Fibroblast of skin of right biceps (primary cell): Measurements from ENCODE around the gene SERINC5.

Experiments used
- DNase-seq: peaks from one replicate; pipeline ENCODE4 v3.0.0-alpha.2; 2013

Gene SERINC5

GRCh38 chr5:80251636-80252035 lies 4.2 kb downstream of the SERINC5 start:
- no peak for DNase-seq

DNA sequence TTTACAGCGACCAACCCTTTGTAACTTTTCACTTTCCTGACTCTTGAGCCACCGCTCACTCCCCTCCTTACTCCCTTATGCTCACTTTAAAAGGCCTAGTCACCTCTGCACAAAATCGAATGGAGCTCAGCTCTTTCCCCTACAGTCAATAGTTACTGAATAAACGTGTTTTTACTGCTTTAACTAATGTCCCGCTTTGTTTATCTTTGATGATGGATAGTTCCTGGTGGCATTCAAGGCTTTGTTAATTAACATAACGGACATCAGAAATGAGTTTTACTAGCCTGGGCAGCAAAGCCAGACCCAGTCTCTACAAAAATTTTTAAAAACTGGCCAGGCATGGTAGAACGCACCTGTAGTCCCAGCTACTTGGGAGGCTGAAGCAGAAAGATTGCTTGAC lies 5.0 kb downstream of the SERINC5 start:
- DNase-seq: no peak

DNA sequence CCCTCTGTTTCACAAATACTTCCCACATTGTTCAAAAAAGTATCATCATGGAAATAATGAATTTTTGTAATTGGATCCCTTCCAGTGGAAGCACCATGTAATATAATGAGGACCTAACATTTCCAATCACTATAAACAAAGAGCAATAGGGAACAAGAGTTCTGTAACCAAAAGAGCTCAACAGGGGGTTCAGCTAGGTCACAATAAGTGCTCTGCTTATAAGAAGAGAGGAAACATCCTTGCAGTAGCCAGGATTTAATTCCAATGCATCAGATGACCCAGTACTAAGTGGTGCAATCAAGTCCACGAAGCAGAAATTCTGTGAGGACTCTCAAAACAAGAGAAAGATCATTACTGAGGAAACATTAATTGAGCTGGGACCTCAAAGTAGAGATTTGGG lies 5.9 kb downstream of the SERINC5 start:
- no peak for DNase-seq

DNA sequence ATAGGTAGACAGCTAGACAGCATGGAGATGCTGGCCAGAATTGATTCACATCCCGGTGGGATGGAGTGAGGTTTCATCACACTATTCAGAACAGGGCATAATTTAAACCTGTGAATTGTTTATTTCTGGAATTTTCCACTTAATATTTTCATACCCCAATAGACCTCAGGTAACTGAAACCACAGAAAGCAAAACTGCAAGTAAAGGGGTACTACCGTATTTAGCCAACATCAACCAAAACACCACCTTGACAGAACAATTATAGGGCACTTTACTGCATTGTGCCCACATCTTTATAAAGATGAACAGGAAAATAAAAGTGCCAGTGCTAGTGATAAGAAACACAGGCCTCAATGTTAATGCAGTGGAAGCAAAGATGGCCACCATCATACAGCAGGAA lies 7.5 kb downstream of the SERINC5 start:
- no peak for DNase-seq

GRCh38 chr5:80246995-80247729 lies 8.7 kb downstream of the SERINC5 start:
- DNase-seq: peak; percentile 69

DNA sequence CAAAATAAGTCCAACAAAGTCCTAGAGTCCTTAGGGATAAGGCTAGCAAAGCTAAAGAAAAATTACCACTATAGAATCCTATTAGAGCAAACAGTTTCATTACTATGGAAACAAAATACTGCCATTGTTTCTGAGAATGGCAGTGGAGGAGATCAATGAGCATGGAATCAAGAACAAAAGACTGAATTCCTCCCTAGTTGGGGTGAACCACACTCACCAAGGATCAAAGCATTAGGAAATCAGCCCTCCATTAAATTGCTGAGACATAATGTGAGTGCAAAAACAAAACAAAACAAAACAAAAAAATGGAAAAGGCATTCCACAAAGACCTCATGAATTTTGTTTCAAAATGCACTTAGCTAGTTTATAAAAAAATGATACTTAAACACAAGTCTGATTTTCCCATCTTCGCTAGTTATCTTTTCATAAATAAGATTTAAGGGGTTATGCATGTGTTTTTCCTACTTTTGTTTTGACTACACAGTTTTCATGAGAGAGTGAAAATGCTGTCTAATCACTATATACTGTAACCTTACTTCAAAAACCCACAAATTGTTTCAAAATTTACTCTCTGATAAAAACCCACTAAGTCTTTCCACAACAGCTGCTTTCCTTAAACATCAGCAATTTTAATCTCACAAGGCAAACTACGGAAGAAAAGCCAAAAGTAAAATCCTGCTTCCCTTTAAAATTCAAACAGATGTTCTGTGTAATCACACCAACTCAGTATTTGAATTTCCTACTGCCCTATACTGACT lies 9.7 kb downstream of the SERINC5 start:
- DNase-seq: no peak

- no peak for DNase-seq
Observed at GRCh38 chr5:80243567-80243966, 12.3 kb downstream of the SERINC5 start.

DNA sequence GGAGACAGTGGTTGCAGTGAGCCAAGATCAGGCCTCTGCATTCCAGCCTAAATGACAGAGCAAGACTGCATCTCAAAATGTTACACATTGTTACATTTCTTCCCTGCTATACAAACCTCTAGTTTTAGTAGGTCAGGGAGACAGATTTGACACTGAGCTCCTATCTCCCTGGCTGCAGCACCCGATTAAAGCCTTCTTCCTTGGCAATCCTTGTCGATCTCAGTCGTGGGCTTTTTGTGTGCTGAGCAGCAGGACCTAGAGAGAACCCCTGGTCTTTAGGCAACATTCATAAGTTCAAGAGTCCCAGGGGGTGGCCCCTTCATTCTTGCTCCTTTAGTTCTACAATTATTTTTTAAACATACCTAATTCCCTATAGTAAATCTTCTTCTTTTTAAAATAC lies 13.0 kb downstream of the SERINC5 start:
- no peak for DNase-seq

DNA sequence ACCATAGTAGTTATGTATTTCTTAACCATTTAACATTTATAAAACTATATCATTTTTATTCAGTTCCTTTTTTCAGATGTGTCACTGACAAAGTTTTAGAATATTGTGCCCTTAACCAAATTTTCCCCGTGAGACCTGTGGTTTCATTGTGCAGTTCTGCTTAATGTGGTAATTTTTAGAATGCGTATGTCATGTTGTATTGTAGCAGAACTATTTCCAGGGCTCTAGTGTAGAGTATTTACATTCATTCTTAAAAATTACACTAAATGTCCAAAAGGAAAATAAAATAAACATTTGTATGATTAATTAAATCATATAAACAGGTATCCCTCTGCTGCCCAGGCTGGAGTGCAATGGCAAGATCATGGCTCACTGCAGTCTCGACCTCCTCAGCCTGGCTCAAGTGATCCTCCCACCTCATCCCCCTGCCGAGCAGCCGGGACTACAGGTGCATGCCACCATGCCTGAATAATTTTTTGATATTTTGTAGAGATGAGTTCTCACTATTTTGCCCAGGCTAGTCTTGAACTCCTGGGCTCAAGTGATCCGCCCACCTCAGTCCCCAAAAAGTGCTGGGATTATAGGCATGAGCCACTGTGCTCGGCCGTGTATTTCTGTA lies 15.4 kb downstream of the SERINC5 start:
- DNase-seq: no peak

DNA sequence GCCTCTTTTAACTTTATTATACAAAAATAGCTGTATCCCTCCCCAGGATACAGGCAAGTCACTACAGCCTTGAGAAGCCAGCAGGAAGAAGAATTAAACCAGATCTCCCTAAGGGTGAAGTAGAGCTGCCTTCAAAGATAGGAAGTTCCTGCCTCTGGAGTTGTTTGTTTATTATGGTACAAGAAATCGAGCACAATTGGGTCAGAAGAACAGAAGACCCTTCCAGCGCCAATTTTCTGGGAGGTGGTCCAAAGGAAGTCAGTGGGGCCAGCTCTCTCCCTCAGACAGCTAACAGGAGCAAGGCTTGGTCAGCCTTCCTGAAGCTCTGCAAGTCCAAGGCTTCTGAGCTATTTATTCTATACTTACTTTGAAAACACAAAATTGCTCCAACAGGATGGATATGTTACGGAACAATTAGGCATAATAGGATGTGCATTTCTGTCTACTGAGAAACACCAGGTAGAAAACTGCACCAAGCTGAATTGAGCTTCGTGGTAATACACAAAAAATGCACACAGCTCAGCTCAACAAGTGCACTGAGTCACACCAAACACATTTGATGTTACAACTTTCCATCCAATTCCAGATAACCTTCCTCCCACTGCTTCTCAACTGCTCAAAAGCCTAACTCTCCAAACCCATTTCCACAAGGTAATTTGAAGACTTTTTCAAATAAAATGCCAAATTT lies 16.0 kb downstream of the SERINC5 start:
- peak; percentile 19 for DNase-seq

DNA sequence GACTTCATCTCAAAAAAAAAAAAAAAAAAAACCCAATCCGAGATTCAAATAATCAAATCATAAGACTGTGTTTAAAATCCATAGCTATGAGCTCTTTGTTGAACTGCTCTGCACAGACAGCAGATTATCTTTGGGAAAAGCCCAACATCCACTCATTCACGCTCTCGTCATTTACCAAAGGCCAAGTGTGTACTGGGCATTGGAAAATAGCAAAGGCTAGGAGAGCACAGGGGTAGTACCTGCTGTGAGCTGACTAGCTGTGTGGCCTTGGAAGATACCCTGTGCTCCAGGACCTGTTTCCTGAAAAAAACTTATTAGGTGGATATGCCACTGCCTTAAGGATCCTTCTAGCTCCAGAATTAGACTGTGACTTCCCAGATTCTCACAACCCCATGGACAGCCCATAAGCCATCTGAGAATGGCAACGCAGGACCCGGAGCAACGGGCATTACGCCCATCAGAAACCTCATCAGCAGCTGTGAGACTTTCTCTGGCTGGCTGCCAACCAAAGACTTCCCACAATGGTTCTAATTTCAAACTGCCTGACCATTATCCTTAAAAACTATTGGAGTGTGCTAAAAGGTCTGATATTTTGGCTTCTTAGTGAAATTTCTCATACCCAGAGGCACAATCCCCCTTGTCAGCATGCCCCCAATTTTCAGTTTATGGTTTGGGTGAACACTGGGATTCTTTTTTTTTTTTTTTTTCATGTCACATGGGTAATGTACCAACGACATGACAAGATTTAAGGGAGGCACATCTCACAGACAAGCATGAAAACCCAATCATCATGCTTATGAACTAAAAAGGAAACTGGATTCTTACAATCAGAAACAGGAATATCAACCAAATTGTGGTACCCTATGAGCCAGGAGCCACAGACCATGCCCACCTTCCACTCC lies 16.8 kb downstream of the SERINC5 start:
- DNase-seq: peak; percentile 40

GRCh38 chr5:80238097-80238496 lies 17.8 kb downstream of the SERINC5 start:
- DNase-seq: no peak

DNA sequence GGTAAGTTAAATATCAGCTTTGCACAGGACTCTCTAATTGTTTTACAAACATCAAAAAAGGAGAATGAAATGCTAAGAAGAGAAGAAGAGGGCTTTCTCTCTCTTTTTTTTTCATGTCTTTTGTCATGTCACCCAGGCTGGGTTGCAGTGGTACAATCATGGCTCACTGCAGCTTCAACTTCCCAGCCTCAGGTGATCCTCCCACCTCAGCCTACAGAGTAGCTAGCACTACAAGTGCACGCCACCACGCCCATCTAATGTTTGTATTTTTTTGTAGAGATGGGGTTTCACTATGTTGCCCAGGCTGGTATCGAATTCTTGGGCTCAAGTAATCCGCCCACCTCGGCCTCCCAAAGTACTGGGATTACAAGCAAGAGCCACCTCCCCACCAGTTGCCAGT lies 18.6 kb downstream of the SERINC5 start:
- no peak for DNase-seq

DNA sequence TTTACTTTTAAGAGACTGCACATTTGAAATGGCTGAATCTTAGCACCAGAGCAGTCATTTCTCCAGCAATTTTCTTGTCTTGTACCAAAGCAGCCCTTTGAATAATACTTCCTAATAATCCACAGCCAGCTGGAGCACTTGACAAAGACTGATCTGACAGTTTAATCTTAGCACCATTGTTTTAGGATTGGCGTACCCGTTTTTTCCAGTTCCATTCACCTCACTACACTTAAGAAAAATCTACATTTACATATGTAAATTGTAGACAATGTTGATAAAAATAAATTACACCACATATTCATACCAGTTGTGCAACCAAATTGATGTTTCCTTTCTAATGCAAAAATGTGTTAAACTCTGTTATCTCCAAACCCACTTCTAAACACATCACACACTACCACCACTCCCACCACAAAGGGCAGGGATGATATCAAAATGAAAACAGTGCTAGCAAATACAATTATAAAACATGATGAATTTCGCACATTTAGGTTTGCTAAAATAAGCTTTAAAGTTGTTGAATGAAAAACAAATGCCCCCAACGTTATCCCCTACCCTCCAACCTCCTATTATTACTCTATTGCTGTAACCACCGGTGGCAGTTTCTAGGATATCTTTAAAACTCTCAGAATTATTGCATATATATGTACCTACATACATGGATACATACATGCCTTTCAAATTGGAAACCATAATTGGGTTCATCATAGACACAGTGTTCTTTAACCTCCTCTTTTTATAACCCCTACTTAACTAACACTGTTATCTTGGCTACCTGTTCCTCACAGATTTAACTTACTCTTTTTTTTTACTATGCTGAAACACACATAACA lies 21.5 kb downstream of the SERINC5 start:
- no peak for DNase-seq

- DNase-seq: no peak
Observed at GRCh38 chr5:80231693-80232092, 24.2 kb downstream of the SERINC5 start.

GRCh38 chr5:80231243-80231642 lies 24.6 kb downstream of the SERINC5 start:
- DNase-seq: peak; percentile 67

GRCh38 chr5:80230269-80230992 lies 25.4 kb downstream of the SERINC5 start:
- DNase-seq: no peak

DNA sequence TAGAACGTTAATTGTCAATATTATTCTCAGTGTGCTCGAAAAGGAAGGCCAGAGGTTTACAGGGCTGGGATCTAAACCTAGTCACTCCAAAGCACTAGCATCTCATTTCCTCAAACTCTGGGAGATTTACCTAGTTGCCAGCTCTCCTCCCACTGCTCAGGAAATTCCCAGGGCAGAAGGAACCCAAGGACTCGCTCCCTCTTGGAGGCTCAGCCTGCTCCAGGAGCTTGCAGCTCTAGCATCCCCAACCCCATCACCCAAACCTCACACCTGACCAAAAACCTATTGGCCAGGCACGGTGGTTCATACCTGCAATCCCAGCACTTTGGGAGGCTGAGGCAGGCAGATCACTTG lies 26.0 kb downstream of the SERINC5 start:
- DNase-seq: no peak

GRCh38 chr5:80227979-80228596 lies 27.8 kb downstream of the SERINC5 start:
- no peak for DNase-seq

- no peak for DNase-seq
Observed at GRCh38 chr5:80225934-80226326, 29.9 kb downstream of the SERINC5 start.
